ENCODE data around the gene SNAPC1. TPM values are rescaled to one million over a fixed set of nuclear protein-coding genes. Genes with fewer than 3 reads are reported as not detected.

SNAPC1 gene
- total and polyA plus RNA-seq, 9 of the 15 experiments (the other 6 are each of a cell fraction or from before 2014, with no cell fraction given), result 3.7 to 9.0 (median 7.9) TPM

GRCh38 chr14:61718039-61718438, 44.2 kb upstream of the SNAPC1 start:
- no TSS peak for BruUV-seq (replicated peaks)
- Histone ChIP-seq H3K27ac (ENCODE audit: extremely low read depth, low read depth, low read length) (no peak overlapping the region), H3K9me3 (replicated peaks; ENCODE audit: control insufficient read depth, insufficient read depth, low read depth, low read length) (no peaks in the 10 kb centered on the region), H3K36me3 (ENCODE audit: control insufficient read depth, insufficient read depth, low read length) (peaks cover 19% of the 10 kb centered on the region; the same call in 2 of the 3 replicates), H3K27me3 (ENCODE audit: control insufficient read depth in 2 of 2, insufficient read depth in 2 of 2, low read length in 2 of 2) (no peaks in the 10 kb centered on the region), H3K4me1 (replicated peaks in 1 of 2; ENCODE audit: control insufficient read depth in 2 of 2, insufficient read depth in 2 of 2, low read length in 2 of 2) (no peaks in the 10 kb centered on the region; a peak in 3 of 5 replicates), H3K4me3 (no peak overlapping the region), H3K79me2 (ENCODE audit: control insufficient read depth, insufficient read depth, low read length) (peaks cover 79% of the 10 kb centered on the region), H2AFZ (ENCODE audit: low read depth, low read length) (no peak overlapping the region), H3K9ac (ENCODE audit: insufficient read depth in 1 of 2, low read depth in 2 of 2, low read length in 2 of 2) (no peak overlapping the region), H3K9me1 (ENCODE audit: control insufficient read depth, insufficient read depth, low read length) (no peaks in the 10 kb centered on the region), H3K4me2 (ENCODE audit: insufficient read depth, low read length) (no peak overlapping the region), H4K20me1 (replicated peaks; ENCODE audit: control insufficient read depth, insufficient read depth, low read length) (peaks cover 9% of the 10 kb centered on the region; the same call in 1 of the 2 replicates)
- DNase-seq (ENCODE audit: extremely low read depth in 1 of 4, low spot score in 3 of 4) (no peak), ATAC-seq (peak; percentile 46), FAIRE-seq (no peak)
- POLR2A ChIA-PET, result interaction anchor here (1.0 kb wide), 1 partner anchor 18 kb away, joined by 3 read pairs; no protein-coding TSS in a partner anchor
- in situ Hi-C loops (cut with MboI), result no loop called here
- CTCF ChIA-PET (ENCODE audit: low intra/inter-chr PET ratio), result no interaction called here
- 19% methylated on average over 2 of the region's 2 CpGs for WGBS (ENCODE audit: insufficient coverage, low coverage, missing lambda C conversion rate)
- intact Hi-C loops (cut with micrococcal nuclease), result no loop called here
- TF ChIP-seq BRD4 (IDR thresholded peaks at IDR 0.05) (no peak), TRIM24 (IDR thresholded peaks at IDR 0.05) (no peak), KLF10 (CRISPR knock-in tag; IDR thresholded peaks at IDR 0.05) (no peak), PCBP2 (IDR thresholded peaks at IDR 0.05; ENCODE audit: low read depth, low read length, poor library complexity, severe bottlenecking) (no peak), NR3C1 (CRISPR knock-in tag; IDR thresholded peaks at IDR 0.05) (no peak), MAFK (IDR thresholded peaks at IDR 0.05; ENCODE audit: low read length) (no peak), BDP1 (IDR thresholded peaks at IDR 0.05; ENCODE audit: insufficient read depth, insufficient read length) (no peak), SIN3A (IDR thresholded peaks at IDR 0.05; ENCODE audit: borderline replicate concordance in 2 of 2, control insufficient read depth in 1 of 2, low read depth in 2 of 2, low read length in 2 of 2) (no peak), ZNF175 (CRISPR knock-in tag; IDR thresholded peaks at IDR 0.05; ENCODE audit: low read depth) (no peak), KDM4B (IDR thresholded peaks at IDR 0.05; ENCODE audit: borderline replicate concordance in 2 of 2, low read depth in 1 of 2) (no peak), HNRNPK (IDR thresholded peaks at IDR 0.05; ENCODE audit: low read depth, low read length, poor library complexity, severe bottlenecking) (no peak), TOE1 (IDR thresholded peaks at IDR 0.05; ENCODE audit: borderline replicate concordance) (no peak), TOE1 (CRISPR knock-in tag; IDR thresholded peaks at IDR 0.05; ENCODE audit: borderline replicate concordance, low read depth) (no peak)
- TF ChIP-seq, protein P1, sequence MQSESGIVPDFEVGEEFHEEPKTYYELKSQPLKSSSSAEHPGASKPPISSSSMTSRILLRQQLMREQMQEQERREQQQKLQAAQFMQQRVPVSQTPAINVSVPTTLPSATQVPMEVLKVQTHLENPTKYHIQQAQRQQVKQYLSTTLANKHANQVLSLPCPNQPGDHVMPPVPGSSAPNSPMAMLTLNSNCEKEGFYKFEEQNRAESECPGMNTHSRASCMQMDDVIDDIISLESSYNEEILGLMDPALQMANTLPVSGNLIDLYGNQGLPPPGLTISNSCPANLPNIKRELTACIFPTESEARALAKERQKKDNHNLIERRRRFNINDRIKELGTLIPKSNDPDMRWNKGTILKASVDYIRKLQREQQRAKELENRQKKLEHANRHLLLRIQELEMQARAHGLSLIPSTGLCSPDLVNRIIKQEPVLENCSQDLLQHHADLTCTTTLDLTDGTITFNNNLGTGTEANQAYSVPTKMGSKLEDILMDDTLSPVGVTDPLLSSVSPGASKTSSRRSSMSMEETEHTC (IDR thresholded peaks at IDR 0.05), result no peak
- TF ChIP-seq, protein P2, sequence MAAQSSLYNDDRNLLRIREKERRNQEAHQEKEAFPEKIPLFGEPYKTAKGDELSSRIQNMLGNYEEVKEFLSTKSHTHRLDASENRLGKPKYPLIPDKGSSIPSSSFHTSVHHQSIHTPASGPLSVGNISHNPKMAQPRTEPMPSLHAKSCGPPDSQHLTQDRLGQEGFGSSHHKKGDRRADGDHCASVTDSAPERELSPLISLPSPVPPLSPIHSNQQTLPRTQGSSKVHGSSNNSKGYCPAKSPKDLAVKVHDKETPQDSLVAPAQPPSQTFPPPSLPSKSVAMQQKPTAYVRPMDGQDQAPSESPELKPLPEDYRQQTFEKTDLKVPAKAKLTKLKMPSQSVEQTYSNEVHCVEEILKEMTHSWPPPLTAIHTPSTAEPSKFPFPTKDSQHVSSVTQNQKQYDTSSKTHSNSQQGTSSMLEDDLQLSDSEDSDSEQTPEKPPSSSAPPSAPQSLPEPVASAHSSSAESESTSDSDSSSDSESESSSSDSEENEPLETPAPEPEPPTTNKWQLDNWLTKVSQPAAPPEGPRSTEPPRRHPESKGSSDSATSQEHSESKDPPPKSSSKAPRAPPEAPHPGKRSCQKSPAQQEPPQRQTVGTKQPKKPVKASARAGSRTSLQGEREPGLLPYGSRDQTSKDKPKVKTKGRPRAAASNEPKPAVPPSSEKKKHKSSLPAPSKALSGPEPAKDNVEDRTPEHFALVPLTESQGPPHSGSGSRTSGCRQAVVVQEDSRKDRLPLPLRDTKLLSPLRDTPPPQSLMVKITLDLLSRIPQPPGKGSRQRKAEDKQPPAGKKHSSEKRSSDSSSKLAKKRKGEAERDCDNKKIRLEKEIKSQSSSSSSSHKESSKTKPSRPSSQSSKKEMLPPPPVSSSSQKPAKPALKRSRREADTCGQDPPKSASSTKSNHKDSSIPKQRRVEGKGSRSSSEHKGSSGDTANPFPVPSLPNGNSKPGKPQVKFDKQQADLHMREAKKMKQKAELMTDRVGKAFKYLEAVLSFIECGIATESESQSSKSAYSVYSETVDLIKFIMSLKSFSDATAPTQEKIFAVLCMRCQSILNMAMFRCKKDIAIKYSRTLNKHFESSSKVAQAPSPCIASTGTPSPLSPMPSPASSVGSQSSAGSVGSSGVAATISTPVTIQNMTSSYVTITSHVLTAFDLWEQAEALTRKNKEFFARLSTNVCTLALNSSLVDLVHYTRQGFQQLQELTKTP (IDR thresholded peaks at IDR 0.05; ENCODE audit: low read depth in 1 of 2, partially characterized antibody in 2 of 2), result no peak
- TF ChIP-seq, protein P3, sequence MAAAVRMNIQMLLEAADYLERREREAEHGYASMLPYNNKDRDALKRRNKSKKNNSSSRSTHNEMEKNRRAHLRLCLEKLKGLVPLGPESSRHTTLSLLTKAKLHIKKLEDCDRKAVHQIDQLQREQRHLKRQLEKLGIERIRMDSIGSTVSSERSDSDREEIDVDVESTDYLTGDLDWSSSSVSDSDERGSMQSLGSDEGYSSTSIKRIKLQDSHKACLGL (CRISPR knock-in tag; IDR thresholded peaks at IDR 0.05; ENCODE audit: borderline replicate concordance, poor library complexity, severe bottlenecking), result no peak
- TF ChIP-seq, protein P4, sequence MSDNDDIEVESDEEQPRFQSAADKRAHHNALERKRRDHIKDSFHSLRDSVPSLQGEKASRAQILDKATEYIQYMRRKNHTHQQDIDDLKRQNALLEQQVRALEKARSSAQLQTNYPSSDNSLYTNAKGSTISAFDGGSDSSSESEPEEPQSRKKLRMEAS (CRISPR knock-in tag; IDR thresholded peaks at IDR 0.05), result no peak

Measured in K562 (cell line).